NOMO-1 treated with dmso at 0.1 percent for 144 hours (cell line): ENCODE results near the gene GJA9.

Experiments
- DNase-seq: peaks from one replicate; lab custom pipeline; 2025; ENCODE audit not compliant: unreplicated experiment; lab: John Stamatoyannopoulos, UW

The GJA9 gene

GRCh38 chr1:38832370-38832734 is 49.0 kb downstream of the GJA9 start:
- no peak for DNase-seq

GRCh38 chr1:38831731-38832369 is 49.5 kb downstream of the GJA9 start:
- no peak for DNase-seq

GRCh38 chr1:38829368-38829767 is 52.0 kb downstream of the GJA9 start:
- DNase-seq, result no peak

GRCh38 chr1:38827318-38827717 is 54.1 kb downstream of the GJA9 start:
- DNase-seq, result no peak

- DNase-seq, result no peak
Measured at GRCh38 chr1:38826886-38827285, 54.5 kb downstream of the GJA9 start.

- no peak for DNase-seq
Measured at GRCh38 chr1:38826262-38826661, 55.1 kb downstream of the GJA9 start.
